ENCODE measurements around the gene SQSTM1. TPM values are rescaled to one million over a fixed set of nuclear protein-coding genes. Genes with fewer than 3 reads are reported as not detected.

Gene SQSTM1
- total RNA-seq, 1 experiment from 2014 or later: 985 TPM

DNA sequence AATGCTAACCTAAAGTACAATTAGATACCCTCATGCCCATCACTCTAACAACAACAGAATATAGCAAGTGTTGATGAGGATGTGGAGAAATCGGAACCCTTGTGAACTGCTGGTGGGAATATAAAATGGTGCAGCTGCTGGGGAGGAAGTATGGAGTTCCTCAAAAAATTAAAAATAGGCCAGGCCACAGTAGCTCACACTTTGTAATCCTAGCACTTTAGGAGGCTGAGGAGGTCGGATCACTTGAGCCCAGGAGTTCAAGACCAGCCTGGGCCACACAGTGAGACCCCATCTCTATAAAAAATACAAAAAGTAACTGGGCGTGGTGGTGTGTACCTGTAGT is 55.9 kb downstream of the SQSTM1 start:
- POLR2A ChIA-PET: no interaction called here
- CTCF ChIA-PET: no interaction called here
- BruUV-seq (replicated peaks): no TSS peak

DNA sequence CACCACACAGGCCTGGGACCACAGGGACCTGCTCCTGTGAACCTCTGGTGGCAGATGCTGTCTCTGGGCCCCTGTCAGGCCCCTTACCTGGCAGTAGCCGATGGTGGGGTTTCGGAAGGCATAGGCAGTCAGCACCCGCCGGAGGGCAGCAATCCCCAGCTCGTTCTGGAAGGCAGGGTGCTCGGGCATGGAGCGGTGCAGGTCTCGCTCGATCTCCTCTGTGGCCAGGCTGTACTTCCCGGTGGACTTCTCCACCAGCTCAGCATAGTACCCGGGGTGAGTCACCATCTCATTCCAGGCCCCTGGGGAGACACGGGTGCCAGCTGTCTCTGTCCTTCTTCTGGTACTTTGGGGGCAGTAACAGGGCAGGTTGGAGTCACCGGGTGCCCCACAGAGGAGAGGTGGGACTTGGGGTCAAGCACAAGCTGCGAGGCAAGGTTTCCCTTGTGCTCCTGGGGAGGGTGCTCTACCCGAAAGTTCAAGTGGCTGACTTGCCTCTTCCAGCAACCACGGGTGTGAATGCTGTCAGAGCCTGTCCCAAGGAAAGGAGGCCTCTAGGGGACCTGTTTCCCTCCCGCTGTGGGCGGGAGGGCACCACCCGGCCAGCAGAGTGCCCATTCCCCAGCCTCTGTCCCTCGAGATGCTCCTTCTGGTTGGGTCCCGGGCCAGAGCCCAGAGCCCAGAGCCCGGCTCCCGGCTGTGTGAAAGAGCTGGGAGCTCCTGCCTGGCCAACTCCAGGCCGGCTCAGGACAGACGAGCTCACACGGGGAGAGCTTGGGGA is 57.7 kb downstream of the SQSTM1 start:
- no peak overlapping the region for H3K4me3 ChIP-seq (ENCODE audit: low read depth in 2 of 2, low read length in 2 of 2)
- in situ Hi-C loops (cut with HindIII; ENCODE audit: low pct_unique_long_range_greater_than_20kb, low sequenced_read_pairs): no loop called here
- ATAC-seq: peak; percentile 40; the same call in 1 of the 2 replicates
- no peaks in the 10 kb centered on the region for H3K27me3 ChIP-seq (ENCODE audit: control insufficient read depth, insufficient read depth, low read length)
- TF ChIP-seq, protein P1, sequence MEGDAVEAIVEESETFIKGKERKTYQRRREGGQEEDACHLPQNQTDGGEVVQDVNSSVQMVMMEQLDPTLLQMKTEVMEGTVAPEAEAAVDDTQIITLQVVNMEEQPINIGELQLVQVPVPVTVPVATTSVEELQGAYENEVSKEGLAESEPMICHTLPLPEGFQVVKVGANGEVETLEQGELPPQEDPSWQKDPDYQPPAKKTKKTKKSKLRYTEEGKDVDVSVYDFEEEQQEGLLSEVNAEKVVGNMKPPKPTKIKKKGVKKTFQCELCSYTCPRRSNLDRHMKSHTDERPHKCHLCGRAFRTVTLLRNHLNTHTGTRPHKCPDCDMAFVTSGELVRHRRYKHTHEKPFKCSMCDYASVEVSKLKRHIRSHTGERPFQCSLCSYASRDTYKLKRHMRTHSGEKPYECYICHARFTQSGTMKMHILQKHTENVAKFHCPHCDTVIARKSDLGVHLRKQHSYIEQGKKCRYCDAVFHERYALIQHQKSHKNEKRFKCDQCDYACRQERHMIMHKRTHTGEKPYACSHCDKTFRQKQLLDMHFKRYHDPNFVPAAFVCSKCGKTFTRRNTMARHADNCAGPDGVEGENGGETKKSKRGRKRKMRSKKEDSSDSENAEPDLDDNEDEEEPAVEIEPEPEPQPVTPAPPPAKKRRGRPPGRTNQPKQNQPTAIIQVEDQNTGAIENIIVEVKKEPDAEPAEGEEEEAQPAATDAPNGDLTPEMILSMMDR (IDR thresholded peaks at IDR 0.05): no peak
- TF ChIP-seq, protein P2, sequence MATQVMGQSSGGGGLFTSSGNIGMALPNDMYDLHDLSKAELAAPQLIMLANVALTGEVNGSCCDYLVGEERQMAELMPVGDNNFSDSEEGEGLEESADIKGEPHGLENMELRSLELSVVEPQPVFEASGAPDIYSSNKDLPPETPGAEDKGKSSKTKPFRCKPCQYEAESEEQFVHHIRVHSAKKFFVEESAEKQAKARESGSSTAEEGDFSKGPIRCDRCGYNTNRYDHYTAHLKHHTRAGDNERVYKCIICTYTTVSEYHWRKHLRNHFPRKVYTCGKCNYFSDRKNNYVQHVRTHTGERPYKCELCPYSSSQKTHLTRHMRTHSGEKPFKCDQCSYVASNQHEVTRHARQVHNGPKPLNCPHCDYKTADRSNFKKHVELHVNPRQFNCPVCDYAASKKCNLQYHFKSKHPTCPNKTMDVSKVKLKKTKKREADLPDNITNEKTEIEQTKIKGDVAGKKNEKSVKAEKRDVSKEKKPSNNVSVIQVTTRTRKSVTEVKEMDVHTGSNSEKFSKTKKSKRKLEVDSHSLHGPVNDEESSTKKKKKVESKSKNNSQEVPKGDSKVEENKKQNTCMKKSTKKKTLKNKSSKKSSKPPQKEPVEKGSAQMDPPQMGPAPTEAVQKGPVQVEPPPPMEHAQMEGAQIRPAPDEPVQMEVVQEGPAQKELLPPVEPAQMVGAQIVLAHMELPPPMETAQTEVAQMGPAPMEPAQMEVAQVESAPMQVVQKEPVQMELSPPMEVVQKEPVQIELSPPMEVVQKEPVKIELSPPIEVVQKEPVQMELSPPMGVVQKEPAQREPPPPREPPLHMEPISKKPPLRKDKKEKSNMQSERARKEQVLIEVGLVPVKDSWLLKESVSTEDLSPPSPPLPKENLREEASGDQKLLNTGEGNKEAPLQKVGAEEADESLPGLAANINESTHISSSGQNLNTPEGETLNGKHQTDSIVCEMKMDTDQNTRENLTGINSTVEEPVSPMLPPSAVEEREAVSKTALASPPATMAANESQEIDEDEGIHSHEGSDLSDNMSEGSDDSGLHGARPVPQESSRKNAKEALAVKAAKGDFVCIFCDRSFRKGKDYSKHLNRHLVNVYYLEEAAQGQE (IDR thresholded peaks at IDR 0.05; ENCODE audit: insufficient read depth in 1 of 2, low read depth in 2 of 2, low read length in 1 of 2): no peak
- TF ChIP-seq SIN3A (IDR thresholded peaks at IDR 0.05; ENCODE audit: borderline replicate concordance, insufficient read depth, low read depth, low read length): no peak
- TF ChIP-seq TCF7L2 (IDR thresholded peaks at IDR 0.05; ENCODE audit: low read depth, low read length): no peak
- no peak for TF ChIP-seq POLR2AphosphoS5 (IDR thresholded peaks at IDR 0.05; ENCODE audit: low read depth, low read length)
- ChIA-PET POLR2A (no interaction called here), CTCF (no interaction called here)
- H3K4me1 ChIP-seq (ENCODE audit: control insufficient read depth, insufficient read depth, low read length): no peaks in the 10 kb centered on the region
- peaks cover 5% of the 10 kb centered on the region for H3K36me3 ChIP-seq (ENCODE audit: control insufficient read depth, insufficient read depth, low read length)
- BruUV-seq (replicated peaks): no TSS peak
- DNase-seq (ENCODE audit: low read depth, low spot score): no peak
- intact Hi-C loops (cut with micrococcal nuclease; ENCODE audit: unreplicated experiment): no loop called here
- no peak overlapping the region for H3K27ac ChIP-seq (ENCODE audit: low read length)
- peaks cover 6% of the 10 kb centered on the region; the same call in 1 of the 2 replicates for H3K9me3 ChIP-seq (ENCODE audit: control insufficient read depth, insufficient read depth, low read depth, low read length)

More for the DNA sequence above, 55.9 kb downstream of the SQSTM1 start:
- H3K4me3 ChIP-seq (ENCODE audit: low read depth in 2 of 2, low read length in 2 of 2): no peak overlapping the region
- H3K27ac ChIP-seq (ENCODE audit: low read length): no peak overlapping the region
- intact Hi-C loops (cut with micrococcal nuclease; ENCODE audit: unreplicated experiment) (no loop called here), in situ Hi-C loops (cut with HindIII; ENCODE audit: low pct_unique_long_range_greater_than_20kb, low sequenced_read_pairs) (no loop called here)
- H3K36me3 ChIP-seq (ENCODE audit: control insufficient read depth, insufficient read depth, low read length): peaks cover 4% of the 10 kb centered on the region; the same call in 1 of the 2 replicates
- DNase-seq (ENCODE audit: low read depth, low spot score): no peak
- TF ChIP-seq, protein P2 (IDR thresholded peaks at IDR 0.05; ENCODE audit: insufficient read depth in 1 of 2, low read depth in 2 of 2, low read length in 1 of 2): no peak
- TF ChIP-seq SIN3A (IDR thresholded peaks at IDR 0.05; ENCODE audit: borderline replicate concordance, insufficient read depth, low read depth, low read length): no peak
- TF ChIP-seq, protein P1 (IDR thresholded peaks at IDR 0.05): no peak
- no peak for TF ChIP-seq TCF7L2 (IDR thresholded peaks at IDR 0.05; ENCODE audit: low read depth, low read length)
- TF ChIP-seq POLR2AphosphoS5 (IDR thresholded peaks at IDR 0.05; ENCODE audit: low read depth, low read length): no peak
- H3K4me1 ChIP-seq (ENCODE audit: control insufficient read depth, insufficient read depth, low read length): no peaks in the 10 kb centered on the region
- H3K27me3 ChIP-seq (ENCODE audit: control insufficient read depth, insufficient read depth, low read length): no peaks in the 10 kb centered on the region
- H3K9me3 ChIP-seq (ENCODE audit: control insufficient read depth, insufficient read depth, low read depth, low read length): no peaks in the 10 kb centered on the region
- ATAC-seq: no peak

Data from Panc1 (cell line).